Measurements from ENCODE around the gene PCID2. TPM values are rescaled to one million over a fixed set of nuclear protein-coding genes. Genes with fewer than 3 reads are reported as not detected.

The PCID2 gene
- polyA plus RNA-seq, 1 donor from 2014 or later = 81.3 TPM

GRCh38 chr13:113160983-113161382, 47.5 kb downstream of the PCID2 start:
- TF ChIP-seq REST (IDR thresholded peaks at IDR 0.05; ENCODE audit: borderline replicate concordance) (no peak), RAD21 (conservative IDR thresholded peaks at IDR 0.05) (no peak), MXI1 (conservative IDR thresholded peaks at IDR 0.05; ENCODE audit: poor library complexity, severe bottlenecking) (no peak), EP300 (conservative IDR thresholded peaks at IDR 0.05; ENCODE audit: poor library complexity, severe bottlenecking) (no peak), POLR2AphosphoS5 (IDR thresholded peaks at IDR 0.05) (no peak), SMC3 (conservative IDR thresholded peaks at IDR 0.05; ENCODE audit: poor library complexity) (no peak), TAF1 (IDR thresholded peaks at IDR 0.05; ENCODE audit: low read depth) (no peak), CTCF (IDR thresholded peaks at IDR 0.05; ENCODE audit: poor library complexity, severe bottlenecking) (no peak)
- Histone ChIP-seq H3K36me3 (ENCODE audit: insufficient read depth, low read length) (no peaks in the 10 kb centered on the region), H3K9me3 (ENCODE audit: low read length) (no peaks in the 10 kb centered on the region), H3K9me2 (ENCODE audit: insufficient read depth, low read length) (no peaks in the 10 kb centered on the region), H3K27me3 (ENCODE audit: insufficient read depth, low read depth, low read length) (no peaks in the 10 kb centered on the region), H2AFZ (ENCODE audit: low read depth, low read length) (no peak overlapping the region), H3K79me2 (replicated peaks; ENCODE audit: insufficient read depth, low read length) (no peaks in the 10 kb centered on the region), H3K9ac (ENCODE audit: low read length) (no peak overlapping the region), H3K4me3 (ENCODE audit: low read length) (no peak overlapping the region), H3K4me2 (ENCODE audit: low read length) (no peak overlapping the region), H3F3A (ENCODE audit: insufficient read depth, low read length, poor library complexity, severe bottlenecking) (no peaks in the 10 kb centered on the region), H4K20me1 (ENCODE audit: insufficient read depth) (no peaks in the 10 kb centered on the region), H3K27ac (ENCODE audit: low read length) (no peak overlapping the region)

- no peak overlapping the region for H3K27ac ChIP-seq (ENCODE audit: low read length)
- no peaks in the 10 kb centered on the region for H3K9me2 ChIP-seq (ENCODE audit: insufficient read depth, low read length)
- no peaks in the 10 kb centered on the region for H4K20me1 ChIP-seq (ENCODE audit: insufficient read depth)
- no peak overlapping the region for H2AFZ ChIP-seq (ENCODE audit: low read depth, low read length)
- no peak overlapping the region for H3K9ac ChIP-seq (ENCODE audit: low read length)
- no peaks in the 10 kb centered on the region for H3K79me2 ChIP-seq (replicated peaks; ENCODE audit: insufficient read depth, low read length)
- TF ChIP-seq MXI1 (conservative IDR thresholded peaks at IDR 0.05; ENCODE audit: poor library complexity, severe bottlenecking) (no peak), CTCF (IDR thresholded peaks at IDR 0.05; ENCODE audit: poor library complexity, severe bottlenecking) (no peak), EP300 (conservative IDR thresholded peaks at IDR 0.05; ENCODE audit: poor library complexity, severe bottlenecking) (no peak)
- no peaks in the 10 kb centered on the region for H3K36me3 ChIP-seq (ENCODE audit: insufficient read depth, low read length)
- H3K4me2 ChIP-seq (ENCODE audit: low read length) = no peak overlapping the region
- H3K27me3 ChIP-seq (ENCODE audit: insufficient read depth, low read depth, low read length) = no peaks in the 10 kb centered on the region
- no peaks in the 10 kb centered on the region for H3K9me3 ChIP-seq (ENCODE audit: low read length)
- no peaks in the 10 kb centered on the region for H3F3A ChIP-seq (ENCODE audit: insufficient read depth, low read length, poor library complexity, severe bottlenecking)
- H3K4me3 ChIP-seq (ENCODE audit: low read length) = no peak overlapping the region
These were observed 48.8 kb downstream of the PCID2 start for GRCh38 chr13:113159701-113160100.
